Caco-2 (cell line): ENCODE data around the gene AP3D1. TPM values are rescaled to one million over a fixed set of nuclear protein-coding genes. Genes with fewer than 3 reads are reported as not detected.

ENCODE experiments used
- BruUV-seq: library from RNA; stranded (reverse); fragments of 400-500 nt; replicated peaks from 2 replicates; lab custom pipeline; 2021; lab: Mats Ljungman, UMichigan
- CTCF ChIA-PET: fragments of 300-600 bp; sonication (Branson Sonifier 250); formaldehyde crosslinking; loops from one replicate; lab custom pipeline; 2022; ENCODE audit warnings: antibody characterized with exemption; lab: Charles Lee
- POLR2A ChIA-PET: fragments of 300-600 bp; sonication (Branson Sonifier 250); formaldehyde crosslinking; loops from one replicate; lab custom pipeline; 2022; ENCODE audit warnings: antibody characterized with exemption; lab: Charles Lee
- DNase-seq, 2 experiments: peaks; one replicate each; pipeline versions ENCODE4 v3.0.0 to v3.0.0-alpha.2; 2020 to 2022
- H3K27me3 ChIP-seq: replicated peaks from 2 replicates; pipeline ENCODE4 v1.6.0; 2011; ENCODE audit warnings: low read length; ENCODE audit not compliant: control insufficient read depth, insufficient read depth
- H3K36me3 ChIP-seq: 2 replicates; pipeline ENCODE4 v1.5.1; 2011; ENCODE audit warnings: low read length; ENCODE audit not compliant: control insufficient read depth, insufficient read depth
- H3K4me1 ChIP-seq: fragments of 250-450 bp; sonication (Bioruptor Pico); 2 replicates; pipeline ENCODE4 v1.5.1; 2020; ENCODE audit warnings: mild to moderate bottlenecking
- H3K4me3 ChIP-seq: 2 replicates; pipeline ENCODE4 v1.5.1; 2011; ENCODE audit warnings: low read depth, mild to moderate bottlenecking, control low read depth, low read length
- H3K9me3 ChIP-seq: fragments of 250-450 bp; sonication (Bioruptor Pico); 2 replicates; pipeline ENCODE4 v1.5.1; 2020; ENCODE audit warnings: mild to moderate bottlenecking, moderate library complexity
- H3K27ac Mint-ChIP-seq: one replicate; pipeline ENCODE4 v1.8.0; 2022; ENCODE audit warnings: mixed read lengths; ENCODE audit not compliant: unreplicated experiment
- H3K27me3 Mint-ChIP-seq: one replicate; pipeline ENCODE4 v1.8.0; 2022; ENCODE audit warnings: mixed read lengths; ENCODE audit not compliant: insufficient read depth, unreplicated experiment
- H3K36me3 Mint-ChIP-seq: one replicate; pipeline ENCODE4 v1.8.0; 2022; ENCODE audit warnings: mild to moderate bottlenecking, mixed read lengths; ENCODE audit not compliant: insufficient read depth, unreplicated experiment
- H3K4me1 Mint-ChIP-seq: one replicate; pipeline ENCODE4 v1.8.0; 2022; ENCODE audit warnings: low read depth, mixed read lengths; ENCODE audit not compliant: unreplicated experiment
- H3K4me3 Mint-ChIP-seq: one replicate; pipeline ENCODE4 v1.8.0; 2022; ENCODE audit warnings: mild to moderate bottlenecking, moderate library complexity, mixed read lengths; ENCODE audit not compliant: unreplicated experiment
- H3K9me3 Mint-ChIP-seq: one replicate; pipeline ENCODE4 v1.8.0; 2022; ENCODE audit warnings: mixed read lengths; ENCODE audit not compliant: unreplicated experiment
- intact Hi-C: fragments of 100-400 bp; cut with micrococcal nuclease; formaldehyde crosslinking; loops from one replicate; pipeline ENCODE4 v1.10.0; 2022; ENCODE audit not compliant: unreplicated experiment
- total RNA-seq: library from RNA; stranded (reverse); gene quantifications from 2 replicates; pipeline ENCODE4 v1.2.3, GENCODE V29; 2022
- TF ChIP-seq, protein P1 (sequence below), 2 experiments: fragments of 200-600 bp in 1 of 2; IDR thresholded peaks; 1 replicate in 1 of 2; 2 replicates in 1 of 2; pipeline versions ENCODE4 v1.5.1 to v1.8.0; 2011 to 2022; ENCODE audit warnings: antibody characterized with exemption in 1 of 2, control low read depth in 1 of 2, inconsistent platforms in 1 of 2, low read depth in 1 of 2, low read length in 1 of 2, mild to moderate bottlenecking in 1 of 2, moderate library complexity in 1 of 2; ENCODE audit not compliant: insufficient read depth in 1 of 2, severe bottlenecking in 1 of 2, unreplicated experiment in 1 of 2

Gene AP3D1
- total RNA-seq, 1 experiment from 2014 or later: 151 TPM

DNA sequence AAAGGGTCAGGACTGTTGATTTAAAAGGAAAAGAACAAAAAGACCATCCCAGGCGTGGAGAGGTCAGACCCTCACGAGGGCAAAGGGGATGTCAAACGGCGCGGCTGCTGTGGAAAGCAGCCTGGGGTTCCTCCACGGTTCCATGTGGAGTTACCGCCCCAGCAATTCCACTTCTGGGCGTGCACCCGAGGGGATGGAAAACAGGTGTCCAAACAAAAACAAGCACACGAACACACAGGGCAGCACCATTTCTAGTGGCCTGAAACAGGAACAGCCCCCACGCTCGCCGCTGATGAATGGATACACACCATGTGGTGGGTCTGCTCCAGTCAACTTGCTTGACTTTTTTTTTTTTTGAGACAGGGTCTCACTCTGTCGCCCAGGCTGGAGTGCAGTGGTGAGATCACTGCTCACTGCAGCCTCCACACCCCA is 11.2 kb downstream of the AP3D1 start:
- no peak overlapping the region for H3K4me3 ChIP-seq
- BruUV-seq: no TSS peak
- no peaks in the 10 kb centered on the region for H3K4me1 Mint-ChIP-seq
- H3K27me3 ChIP-seq: no peaks in the 10 kb centered on the region
- no peak overlapping the region for H3K27ac Mint-ChIP-seq
- ChIA-PET CTCF (no interaction called here), POLR2A (no interaction called here)
- no peak overlapping the region for H3K4me3 Mint-ChIP-seq
- no peaks in the 10 kb centered on the region for H3K9me3 ChIP-seq
- H3K36me3 Mint-ChIP-seq: peaks cover 72% of the 10 kb centered on the region
- TF ChIP-seq, protein P1, sequence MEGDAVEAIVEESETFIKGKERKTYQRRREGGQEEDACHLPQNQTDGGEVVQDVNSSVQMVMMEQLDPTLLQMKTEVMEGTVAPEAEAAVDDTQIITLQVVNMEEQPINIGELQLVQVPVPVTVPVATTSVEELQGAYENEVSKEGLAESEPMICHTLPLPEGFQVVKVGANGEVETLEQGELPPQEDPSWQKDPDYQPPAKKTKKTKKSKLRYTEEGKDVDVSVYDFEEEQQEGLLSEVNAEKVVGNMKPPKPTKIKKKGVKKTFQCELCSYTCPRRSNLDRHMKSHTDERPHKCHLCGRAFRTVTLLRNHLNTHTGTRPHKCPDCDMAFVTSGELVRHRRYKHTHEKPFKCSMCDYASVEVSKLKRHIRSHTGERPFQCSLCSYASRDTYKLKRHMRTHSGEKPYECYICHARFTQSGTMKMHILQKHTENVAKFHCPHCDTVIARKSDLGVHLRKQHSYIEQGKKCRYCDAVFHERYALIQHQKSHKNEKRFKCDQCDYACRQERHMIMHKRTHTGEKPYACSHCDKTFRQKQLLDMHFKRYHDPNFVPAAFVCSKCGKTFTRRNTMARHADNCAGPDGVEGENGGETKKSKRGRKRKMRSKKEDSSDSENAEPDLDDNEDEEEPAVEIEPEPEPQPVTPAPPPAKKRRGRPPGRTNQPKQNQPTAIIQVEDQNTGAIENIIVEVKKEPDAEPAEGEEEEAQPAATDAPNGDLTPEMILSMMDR (IDR thresholded peaks at IDR 0.05; ENCODE audit: insufficient read depth in 1 of 2, low read depth in 1 of 2, low read length in 1 of 2, severe bottlenecking in 1 of 2, unreplicated experiment in 1 of 2): no peak
- no peak for DNase-seq
- peaks cover 1% of the 10 kb centered on the region; the same call in 1 of the 2 replicates for H3K36me3 ChIP-seq
- no peaks in the 10 kb centered on the region for H3K27me3 Mint-ChIP-seq
- no peaks in the 10 kb centered on the region for H3K4me1 ChIP-seq
- intact Hi-C loops: no loop called here
- no peaks in the 10 kb centered on the region for H3K9me3 Mint-ChIP-seq

DNA sequence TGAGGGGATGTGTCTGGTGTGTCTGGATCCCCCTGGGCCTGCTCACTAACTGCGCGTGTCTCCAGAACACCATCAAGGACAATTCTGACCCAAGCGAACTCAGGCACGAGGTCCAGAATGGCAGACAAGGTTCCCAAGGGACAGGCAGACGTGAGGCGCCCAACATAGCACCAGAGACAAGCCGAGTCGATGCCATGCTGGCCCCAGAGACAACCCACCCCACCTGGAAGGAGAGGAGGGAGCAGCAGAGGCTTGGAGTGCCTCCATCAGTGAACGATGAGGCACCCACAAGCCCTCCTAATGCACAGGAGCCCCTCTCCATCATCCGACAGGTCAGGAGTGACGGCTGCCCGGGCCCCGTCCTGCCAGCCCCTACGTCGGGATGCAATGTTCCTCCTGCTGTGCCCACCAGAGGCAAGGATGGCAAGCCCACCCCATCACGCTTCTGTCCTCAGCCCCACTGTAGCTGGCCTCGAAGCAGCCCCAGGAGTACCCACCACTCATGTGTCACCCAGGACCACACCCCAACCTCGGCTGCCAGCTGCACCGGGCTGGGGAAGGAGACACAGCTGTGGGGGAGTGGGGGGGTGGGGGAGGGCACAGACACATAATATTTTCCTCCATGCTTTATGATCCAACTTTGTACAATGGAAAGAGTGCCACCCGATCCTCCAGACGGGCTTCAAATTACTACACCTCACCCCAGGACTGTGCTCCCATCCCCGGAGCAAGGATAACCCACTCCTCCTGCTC is 11.8 kb downstream of the AP3D1 start:
- no peak for DNase-seq
- Histone ChIP-seq H3K27me3 (no peaks in the 10 kb centered on the region), H3K4me1 (no peaks in the 10 kb centered on the region), H3K36me3 (peaks cover 1% of the 10 kb centered on the region; the same call in 1 of the 2 replicates), H3K4me3 (no peak overlapping the region), H3K9me3 (no peaks in the 10 kb centered on the region)
- ChIA-PET POLR2A (no interaction called here), CTCF (no interaction called here)
- TF ChIP-seq, protein P1 (IDR thresholded peaks at IDR 0.05; ENCODE audit: insufficient read depth in 1 of 2, low read depth in 1 of 2, low read length in 1 of 2, severe bottlenecking in 1 of 2, unreplicated experiment in 1 of 2): no peak
- Mint-ChIP-seq H3K4me3 (no peak overlapping the region), H3K9me3 (no peaks in the 10 kb centered on the region), H3K4me1 (no peaks in the 10 kb centered on the region), H3K27ac (no peak overlapping the region), H3K27me3 (no peaks in the 10 kb centered on the region), H3K36me3 (peaks cover 68% of the 10 kb centered on the region)
- no TSS peak for BruUV-seq
- intact Hi-C loops: no loop called here

DNA sequence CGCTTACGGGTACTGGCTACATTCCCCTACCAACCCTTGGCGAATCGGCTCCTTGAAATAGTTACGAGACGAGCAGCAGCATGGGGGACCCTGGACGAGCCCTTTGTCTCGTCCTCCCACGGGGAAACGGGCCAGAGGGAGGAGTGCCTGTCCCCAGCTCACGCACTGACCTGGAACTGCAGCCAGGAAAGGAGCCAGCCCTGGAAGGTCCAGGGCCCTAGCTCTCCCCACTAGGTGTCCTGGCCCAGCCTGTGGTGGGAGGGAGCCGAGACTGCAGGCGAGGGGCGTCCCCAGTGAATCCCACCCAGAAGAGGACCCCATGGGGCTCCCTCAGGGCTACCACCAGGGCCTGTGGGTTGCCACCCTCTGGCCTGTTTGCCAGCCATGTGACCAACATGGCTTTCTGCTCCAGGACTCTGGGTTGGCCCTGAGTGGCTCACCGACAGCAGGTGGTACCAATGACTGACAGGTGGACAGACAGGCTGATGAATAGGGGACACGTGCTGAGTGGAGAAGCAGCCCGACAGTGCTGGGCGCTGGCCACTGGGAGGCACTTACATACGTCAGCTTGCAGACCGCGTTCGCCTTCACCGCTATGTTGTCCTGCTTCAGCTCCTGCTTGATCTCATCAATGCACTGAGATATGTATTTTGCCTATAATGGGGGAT is 13.2 kb downstream of the AP3D1 start:
- Histone ChIP-seq H3K4me3 (no peak overlapping the region), H3K9me3 (no peaks in the 10 kb centered on the region), H3K4me1 (no peaks in the 10 kb centered on the region), H3K27me3 (no peaks in the 10 kb centered on the region), H3K36me3 (peaks cover 1% of the 10 kb centered on the region; the same call in 1 of the 2 replicates)
- Mint-ChIP-seq H3K4me3 (no peak overlapping the region), H3K27me3 (no peaks in the 10 kb centered on the region), H3K27ac (no peak overlapping the region), H3K4me1 (no peaks in the 10 kb centered on the region), H3K36me3 (peaks cover 71% of the 10 kb centered on the region), H3K9me3 (no peaks in the 10 kb centered on the region)
- POLR2A ChIA-PET: no interaction called here
- CTCF ChIA-PET: no interaction called here
- no peak for DNase-seq
- intact Hi-C loops: no loop called here
- no TSS peak for BruUV-seq
- TF ChIP-seq, protein P1 (IDR thresholded peaks at IDR 0.05; ENCODE audit: insufficient read depth in 1 of 2, low read depth in 1 of 2, low read length in 1 of 2, severe bottlenecking in 1 of 2, unreplicated experiment in 1 of 2): no peak
